ENCODE results near the gene TUBA1B.

GRCh38 chr12:49165114-49165513 is 33.9 kb upstream of the TUBA1B start:
- no peak for TF ChIP-seq GATA2 (IDR thresholded peaks at IDR 0.05; ENCODE audit: low read depth, low read length)
- TF ChIP-seq GATA3 (IDR thresholded peaks at IDR 0.05; ENCODE audit: low read depth, low read length): no peak

Measured in SH-SY5Y (cell line).